OCI-LY3 (cell line): ENCODE results near the gene LAIR1.
"Not testable (repeated sequence)": the region's sequence is repeated elsewhere in the genome, so short reads cannot be mapped to it uniquely, and the experiment has no call there.

ENCODE experiments used
- EZH2phosphoT487 ChIP-seq: fragments of 200-600 bp; shearing (Covaris generic); IDR thresholded peaks from 2 replicates; pipeline ENCODE4 v1.6.1; 2018; ENCODE audit warnings: antibody characterized with exemption, mixed run types, low read depth
- TF ChIP-seq, protein P1 (sequence below): fragments of 200-600, 300-600 bp; sonication (generic); IDR thresholded peaks from 2 replicates; pipeline ENCODE4 v1.5.1; 2014; ENCODE audit warnings: antibody characterized with exemption, low read length, low read depth

DNA sequence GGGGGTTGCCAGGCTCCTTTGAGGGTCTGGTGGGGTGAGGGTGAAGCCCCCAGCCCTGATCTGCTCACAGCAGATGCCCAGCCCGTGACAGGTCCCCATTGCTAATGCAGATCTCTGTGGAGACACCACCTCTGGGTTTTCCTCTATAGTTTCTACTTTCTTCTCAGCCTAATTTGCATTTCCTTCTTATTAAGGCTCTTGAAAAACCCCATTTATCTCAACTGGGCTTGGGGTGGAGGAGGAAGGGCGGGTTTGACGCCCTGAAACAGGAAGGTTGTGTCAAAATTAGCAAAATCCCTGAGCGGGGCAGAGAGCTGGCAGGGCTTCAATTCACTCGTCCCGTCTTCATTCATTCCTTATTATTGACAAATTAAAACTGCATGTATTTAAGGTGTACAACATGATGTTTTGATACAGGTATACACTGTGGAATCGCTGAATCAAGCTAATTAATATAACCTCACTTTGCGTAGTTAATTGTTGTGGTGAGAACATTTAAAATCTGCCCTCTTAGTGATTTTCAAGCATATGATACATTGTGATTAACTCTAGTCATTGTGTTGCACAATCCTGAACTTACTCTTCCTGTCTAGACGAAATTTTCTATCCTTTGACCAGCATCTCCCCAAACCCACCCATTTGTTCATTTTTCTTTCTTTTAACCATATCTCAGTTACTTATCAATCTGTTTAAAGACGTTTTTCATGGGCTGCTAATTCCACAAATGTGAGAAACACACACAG is 2.9 kb downstream of the LAIR1 start:
- TF ChIP-seq, protein P1, sequence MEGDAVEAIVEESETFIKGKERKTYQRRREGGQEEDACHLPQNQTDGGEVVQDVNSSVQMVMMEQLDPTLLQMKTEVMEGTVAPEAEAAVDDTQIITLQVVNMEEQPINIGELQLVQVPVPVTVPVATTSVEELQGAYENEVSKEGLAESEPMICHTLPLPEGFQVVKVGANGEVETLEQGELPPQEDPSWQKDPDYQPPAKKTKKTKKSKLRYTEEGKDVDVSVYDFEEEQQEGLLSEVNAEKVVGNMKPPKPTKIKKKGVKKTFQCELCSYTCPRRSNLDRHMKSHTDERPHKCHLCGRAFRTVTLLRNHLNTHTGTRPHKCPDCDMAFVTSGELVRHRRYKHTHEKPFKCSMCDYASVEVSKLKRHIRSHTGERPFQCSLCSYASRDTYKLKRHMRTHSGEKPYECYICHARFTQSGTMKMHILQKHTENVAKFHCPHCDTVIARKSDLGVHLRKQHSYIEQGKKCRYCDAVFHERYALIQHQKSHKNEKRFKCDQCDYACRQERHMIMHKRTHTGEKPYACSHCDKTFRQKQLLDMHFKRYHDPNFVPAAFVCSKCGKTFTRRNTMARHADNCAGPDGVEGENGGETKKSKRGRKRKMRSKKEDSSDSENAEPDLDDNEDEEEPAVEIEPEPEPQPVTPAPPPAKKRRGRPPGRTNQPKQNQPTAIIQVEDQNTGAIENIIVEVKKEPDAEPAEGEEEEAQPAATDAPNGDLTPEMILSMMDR = not testable (repeated sequence)
- not testable (repeated sequence) for TF ChIP-seq EZH2phosphoT487
